Measurements from ENCODE around the gene KLF16.
A peak's percentile ranks its signal among the peaks of the same experiment; 100 is the strongest.

Gene KLF16

GRCh38 chr19:1871140-1871597 is 7.8 kb upstream of the KLF16 start:
- no peak for DNase-seq (ENCODE audit: low read depth in 4 of 4, low spot score in 1 of 4)

GRCh38 chr19:1868971-1869370 is 5.6 kb upstream of the KLF16 start:
- no peak for DNase-seq (ENCODE audit: low read depth in 4 of 4, low spot score in 1 of 4)

GRCh38 chr19:1867349-1867724 is 4.0 kb upstream of the KLF16 start:
- no peak for DNase-seq (ENCODE audit: low read depth in 4 of 4, low spot score in 1 of 4)

GRCh38 chr19:1866693-1867348 is 3.4 kb upstream of the KLF16 start:
- DNase-seq (ENCODE audit: low read depth in 4 of 4, low spot score in 1 of 4) = no peak

- no peak for DNase-seq (ENCODE audit: low read depth in 4 of 4, low spot score in 1 of 4)
Measured at GRCh38 chr19:1865172-1866010, 2.0 kb upstream of the KLF16 start.

GRCh38 chr19:1864480-1865171 is 1.2 kb upstream of the KLF16 start:
- DNase-seq (ENCODE audit: low read depth in 4 of 4, low spot score in 1 of 4) = no peak

- peak; percentile 79 to 95 (median 92) for DNase-seq (ENCODE audit: low read depth in 4 of 4, low spot score in 1 of 4)
Measured at GRCh38 chr19:1863638-1864479, 480 bp upstream of the KLF16 start.

GRCh38 chr19:1862424-1863327 is 703 bp downstream of the KLF16 start:
- DNase-seq (ENCODE audit: low read depth in 4 of 4, low spot score in 1 of 4) = no peak

- DNase-seq (ENCODE audit: low read depth in 4 of 4, low spot score in 1 of 4) = no peak
Measured at GRCh38 chr19:1862068-1862423, 1.3 kb downstream of the KLF16 start.

GRCh38 chr19:1861599-1862031 is 1.8 kb downstream of the KLF16 start:
- no peak for DNase-seq (ENCODE audit: low read depth in 4 of 4, low spot score in 1 of 4)

- no peak for DNase-seq (ENCODE audit: low read depth in 4 of 4, low spot score in 1 of 4)
Measured at GRCh38 chr19:1860821-1861598, 2.4 kb downstream of the KLF16 start.

GRCh38 chr19:1860042-1860775 is 3.2 kb downstream of the KLF16 start:
- no peak for DNase-seq (ENCODE audit: low read depth in 4 of 4, low spot score in 1 of 4)

GRCh38 chr19:1859331-1859781 is 4.0 kb downstream of the KLF16 start:
- no peak for DNase-seq (ENCODE audit: low read depth in 4 of 4, low spot score in 1 of 4)

GRCh38 chr19:1858412-1859081 is 4.8 kb downstream of the KLF16 start:
- DNase-seq (ENCODE audit: low read depth in 4 of 4, low spot score in 1 of 4) = no peak

GRCh38 chr19:1857648-1858326 is 5.6 kb downstream of the KLF16 start:
- DNase-seq (ENCODE audit: low read depth in 4 of 4, low spot score in 1 of 4) = no peak

GRCh38 chr19:1856698-1857603 is 6.4 kb downstream of the KLF16 start:
- DNase-seq (ENCODE audit: low read depth in 4 of 4, low spot score in 1 of 4) = peak in 1 of 4 experiments; percentile 48
